Mesenchymal stem cell (in vitro differentiated cells and primary cell): ENCODE data around the gene MRM1.
A peak's percentile ranks its signal among the peaks of the same experiment; 100 is the strongest.

Source experiments
- DNase-seq: peaks from one replicate; pipeline ENCODE4 v3.0.0-alpha.2; 2013
- H2AFZ ChIP-seq: one replicate; pipeline ENCODE4 v1.6.1; 2013; ENCODE audit warnings: low read depth, mild to moderate bottlenecking, control low read depth, inconsistent platforms, low read length, moderate library complexity
- H2AK5ac ChIP-seq: 2 replicates; pipeline ENCODE4 v1.6.1; 2013; ENCODE audit warnings: low read length, moderate library complexity, mild to moderate bottlenecking, inconsistent platforms; ENCODE audit not compliant: severe bottlenecking
- H2BK120ac ChIP-seq: one replicate; pipeline ENCODE4 v1.6.1; 2013; ENCODE audit warnings: low read depth, mild to moderate bottlenecking, inconsistent platforms, low read length, moderate library complexity
- H2BK12ac ChIP-seq, 2 experiments: one replicate each; pipeline ENCODE4 v1.6.1; 2013; ENCODE audit warnings: inconsistent platforms in 2 of 2, low read length in 2 of 2, mild to moderate bottlenecking in 2 of 2, moderate library complexity in 2 of 2, control low read depth in 1 of 2
- H2BK15ac ChIP-seq: one replicate; pipeline ENCODE4 v1.6.1; 2013; ENCODE audit warnings: mild to moderate bottlenecking, low read depth, inconsistent platforms; ENCODE audit not compliant: poor library complexity, severe bottlenecking
- H2BK5ac ChIP-seq: 2 replicates; pipeline ENCODE4 v1.6.1; 2013; ENCODE audit warnings: low read depth, mild to moderate bottlenecking, low read length, control low read depth, inconsistent platforms; ENCODE audit not compliant: poor library complexity, severe bottlenecking
- H3K14ac ChIP-seq, 2 experiments: one replicate each; pipeline ENCODE4 v1.6.1; 2013; ENCODE audit warnings: inconsistent platforms in 2 of 2, low read length in 2 of 2, control low read depth in 1 of 2, mild to moderate bottlenecking in 1 of 2, moderate library complexity in 1 of 2
- H3K18ac ChIP-seq, 2 experiments: one replicate each; pipeline ENCODE4 v1.6.1; 2013; ENCODE audit warnings: inconsistent platforms in 2 of 2, low read length in 2 of 2, control low read depth in 1 of 2, low read depth in 1 of 2, mild to moderate bottlenecking in 1 of 2
- H3K23ac ChIP-seq, 2 experiments: one replicate each; pipeline ENCODE4 v1.6.1; 2013; ENCODE audit warnings: inconsistent platforms in 2 of 2, low read length in 2 of 2, mild to moderate bottlenecking in 2 of 2, moderate library complexity in 2 of 2, control low read depth in 1 of 2
- H3K27ac ChIP-seq: 2 replicates; pipeline ENCODE4 v1.5.1; 2013; ENCODE audit warnings: mild to moderate bottlenecking, moderate library complexity, low read length, control low read depth, inconsistent platforms; ENCODE audit not compliant: poor library complexity, severe bottlenecking
- H3K27me3 ChIP-seq, 2 experiments: 2 replicates each; pipeline versions ENCODE4 v1.6.1 to v1.7.0; 2013; ENCODE audit warnings: low read length in 2 of 2, mild to moderate bottlenecking in 2 of 2, moderate library complexity in 2 of 2, control low read depth in 1 of 2, inconsistent platforms in 1 of 2; ENCODE audit not compliant: control insufficient read depth in 1 of 2, insufficient read depth in 1 of 2
- H3K36me3 ChIP-seq, 2 experiments: 2 replicates each; pipeline versions ENCODE4 v1.6.1 to v1.7.0; 2013; ENCODE audit warnings: low read length in 2 of 2, control low read depth in 1 of 2, inconsistent platforms in 1 of 2, low read depth in 1 of 2, mild to moderate bottlenecking in 1 of 2; ENCODE audit not compliant: insufficient read depth in 2 of 2, control insufficient read depth in 1 of 2
- H3K4ac ChIP-seq, 2 experiments: one replicate each; pipeline ENCODE4 v1.6.1; 2013; ENCODE audit warnings: inconsistent platforms in 2 of 2, low read length in 2 of 2, mild to moderate bottlenecking in 2 of 2, moderate library complexity in 2 of 2, control low read depth in 1 of 2, low read depth in 1 of 2
- H3K4me1 ChIP-seq: 2 replicates; pipeline ENCODE4 v1.6.1; 2013; ENCODE audit warnings: low read depth, low read length, control low read depth; ENCODE audit not compliant: control insufficient read depth, insufficient read depth
- H3K4me2 ChIP-seq: 2 replicates; pipeline ENCODE4 v1.6.1; 2013; ENCODE audit warnings: low read length, mild to moderate bottlenecking, inconsistent platforms; ENCODE audit not compliant: poor library complexity, severe bottlenecking
- H3K4me3 ChIP-seq, 2 experiments: 2 replicates each; pipeline versions ENCODE4 v1.5.1 to v1.7.0; 2013; ENCODE audit warnings: low read length in 2 of 2, mild to moderate bottlenecking in 2 of 2, control low read depth in 1 of 2, low read depth in 1 of 2; ENCODE audit not compliant: insufficient read depth in 1 of 2
- H3K79me1 ChIP-seq: replicated peaks from 2 replicates; pipeline ENCODE4 v1.6.1; 2013; ENCODE audit warnings: mild to moderate bottlenecking, control low read depth, low read length, inconsistent platforms; ENCODE audit not compliant: poor library complexity, severe bottlenecking
- H3K9ac ChIP-seq: 2 replicates; pipeline ENCODE4 v1.7.0; 2013; ENCODE audit warnings: mild to moderate bottlenecking, low read length, moderate library complexity
- H3K9me3 ChIP-seq: 2 replicates; pipeline ENCODE4 v1.7.0; 2013; ENCODE audit warnings: mild to moderate bottlenecking, low read length; ENCODE audit not compliant: control insufficient read depth
- H4K8ac ChIP-seq: one replicate; pipeline ENCODE4 v1.6.1; 2013; ENCODE audit warnings: inconsistent platforms, mild to moderate bottlenecking, low read length, moderate library complexity
- H4K91ac ChIP-seq: one replicate; pipeline ENCODE4 v1.6.1; 2013; ENCODE audit warnings: mild to moderate bottlenecking, low read length, inconsistent platforms
- WGBS: methylation state at CpG from one replicate; pipeline ENCODE4 v1.1.7; 2013; ENCODE audit warnings: mixed read lengths; 5-methylcytosine and 5-hydroxymethylcytosine counted together

Gene MRM1

GRCh38 chr17:36641331-36641876 lies 40.0 kb downstream of the MRM1 start:
- Histone ChIP-seq H4K91ac (no peak overlapping the region), H2AFZ (no peak overlapping the region), H3K23ac (peak overlapping the region in 1 of 2 experiments; percentile 48), H3K27ac (no peak overlapping the region), H2AK5ac (no peak overlapping the region), H2BK5ac (no peak overlapping the region), H3K4me2 (peak overlapping the region; percentile 82), H3K14ac (no peak overlapping the region), H2BK120ac (no peak overlapping the region), H2BK15ac (no peak overlapping the region), H3K79me1 (no peaks in the 10 kb centered on the region), H3K4me1 (peaks cover 12% of the 10 kb centered on the region), H3K9me3 (no peaks in the 10 kb centered on the region), H3K27me3 (peaks cover 98 to 99% of the 10 kb centered on the region in 2 experiments), H3K4me3 (peak overlapping the region; percentile 40 to 72), H4K8ac (no peak overlapping the region), H3K4ac (no peak overlapping the region), H3K36me3 (no peaks in the 10 kb centered on the region), H3K18ac (no peak overlapping the region), H2BK12ac (no peak overlapping the region), H3K9ac (no peak overlapping the region)
- 5% methylated on average over 42 of the region's 43 CpGs for WGBS
- DNase-seq, result no peak

DNA sequence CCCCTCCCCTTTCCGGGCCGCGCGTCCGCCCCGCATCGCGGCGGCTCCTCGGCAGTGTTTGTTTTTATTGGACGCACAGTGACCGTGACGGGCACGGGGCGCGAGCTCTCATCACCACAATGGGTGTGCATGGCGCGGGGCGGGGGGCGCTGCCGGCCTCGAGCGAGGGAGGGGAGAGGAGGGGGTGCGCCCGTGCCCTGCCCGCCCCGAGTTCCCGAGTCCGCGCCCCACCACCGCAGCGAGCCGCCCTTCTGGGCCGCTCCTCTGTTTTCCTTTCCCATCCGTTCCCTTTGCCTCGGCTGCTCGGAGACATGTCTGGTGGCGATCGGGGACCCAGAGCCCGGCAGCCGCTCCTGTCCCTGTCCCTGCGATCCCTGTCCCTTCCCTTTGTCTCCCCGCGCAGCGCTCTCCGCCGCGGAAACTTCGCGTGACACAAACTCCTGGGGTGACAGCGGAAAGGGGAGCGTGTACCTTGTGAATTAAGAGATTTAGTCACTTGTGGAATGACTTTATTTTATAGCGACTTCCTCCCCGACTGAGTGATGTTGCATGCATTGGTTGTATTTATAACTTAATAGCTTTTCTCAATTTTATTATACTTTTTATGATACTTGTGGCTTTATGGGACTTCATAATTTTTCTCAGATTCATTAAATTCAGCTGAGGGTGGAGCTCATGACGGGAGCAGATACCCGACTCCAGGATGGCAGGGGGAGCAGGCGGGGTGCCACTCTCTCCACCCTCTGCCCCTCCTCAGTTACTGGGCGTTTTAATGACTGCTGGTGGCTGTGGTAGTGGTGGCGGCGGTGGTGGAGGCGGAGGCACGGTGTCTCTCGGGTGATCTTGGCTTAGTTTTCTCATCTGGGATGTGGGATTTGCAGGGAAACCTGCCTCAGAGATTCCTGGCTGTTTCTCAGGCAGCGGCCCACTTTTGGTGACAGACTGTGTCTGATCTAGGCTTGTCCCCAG lies 40.8 kb downstream of the MRM1 start:
- no peak overlapping the region for H3K14ac ChIP-seq
- no peak overlapping the region for H2AK5ac ChIP-seq
- H3K36me3 ChIP-seq, result no peaks in the 10 kb centered on the region
- H3K23ac ChIP-seq, result peak overlapping the region in 1 of 2 experiments; percentile 80
- H3K9ac ChIP-seq, result no peak overlapping the region
- no peak overlapping the region for H3K4ac ChIP-seq
- DNase-seq, result no peak
- no peaks in the 10 kb centered on the region for H3K9me3 ChIP-seq
- H3K4me1 ChIP-seq, result peaks cover 12% of the 10 kb centered on the region
- H3K27ac ChIP-seq, result no peak overlapping the region
- H4K91ac ChIP-seq, result no peak overlapping the region
- H3K79me1 ChIP-seq, result no peaks in the 10 kb centered on the region
- no peak overlapping the region for H2AFZ ChIP-seq
- peak overlapping the region; percentile 82 for H3K4me2 ChIP-seq
- no peak overlapping the region for H3K18ac ChIP-seq
- H2BK120ac ChIP-seq, result no peak overlapping the region
- H2BK12ac ChIP-seq, result no peak overlapping the region
- peak overlapping the region; percentile 40 to 72 for H3K4me3 ChIP-seq
- H4K8ac ChIP-seq, result no peak overlapping the region
- no peak overlapping the region for H2BK5ac ChIP-seq
- peak overlapping the region; percentile 63 for H2BK15ac ChIP-seq
- 11% methylated on average over 37 of the region's 64 CpGs for WGBS
- H3K27me3 ChIP-seq, result peaks cover 98 to 99% of the 10 kb centered on the region in 2 experiments

- no peaks in the 10 kb centered on the region for H3K36me3 ChIP-seq
- WGBS, result 60% methylated on average over 3 of the region's 3 CpGs
Measured at GRCh38 chr17:36643086-36643685, 41.8 kb downstream of the MRM1 start.

GRCh38 chr17:36645422-36645821 lies 44.0 kb downstream of the MRM1 start:
- no peak overlapping the region for H2BK15ac ChIP-seq
- no peak overlapping the region for H3K4me2 ChIP-seq
- peaks cover 93 to 95% of the 10 kb centered on the region in 2 experiments for H3K27me3 ChIP-seq
- H2AK5ac ChIP-seq, result no peak overlapping the region
- H2AFZ ChIP-seq, result no peak overlapping the region
- H3K27ac ChIP-seq, result no peak overlapping the region
- no peaks in the 10 kb centered on the region for H3K9me3 ChIP-seq
- no peak overlapping the region for H3K4ac ChIP-seq
- H3K4me3 ChIP-seq, result no peak overlapping the region
- H4K91ac ChIP-seq, result no peak overlapping the region
- H2BK5ac ChIP-seq, result no peak overlapping the region
- H2BK120ac ChIP-seq, result no peak overlapping the region
- H3K18ac ChIP-seq, result no peak overlapping the region
- H3K14ac ChIP-seq, result no peak overlapping the region
- no peak overlapping the region for H4K8ac ChIP-seq
- 47% methylated on average over 2 of the region's 3 CpGs for WGBS
- no peaks in the 10 kb centered on the region for H3K36me3 ChIP-seq
- no peak overlapping the region for H2BK12ac ChIP-seq
- H3K9ac ChIP-seq, result no peak overlapping the region
- no peak overlapping the region for H3K23ac ChIP-seq
- peaks cover 12% of the 10 kb centered on the region for H3K4me1 ChIP-seq
- H3K79me1 ChIP-seq, result no peaks in the 10 kb centered on the region
- DNase-seq, result no peak

More at GRCh38 chr17:36643086-36643685, 41.8 kb downstream of the MRM1 start:
- H2AFZ ChIP-seq, result no peak overlapping the region
- DNase-seq, result no peak
- H3K9ac ChIP-seq, result no peak overlapping the region
- no peak overlapping the region for H4K8ac ChIP-seq
- H3K27me3 ChIP-seq, result peaks cover 96 to 98% of the 10 kb centered on the region in 2 experiments
- no peak overlapping the region for H4K91ac ChIP-seq
- peaks cover 12% of the 10 kb centered on the region for H3K4me1 ChIP-seq
- no peak overlapping the region for H3K27ac ChIP-seq
- no peak overlapping the region for H2BK15ac ChIP-seq
- no peak overlapping the region for H2BK5ac ChIP-seq
- H3K4me2 ChIP-seq, result no peak overlapping the region
- H2AK5ac ChIP-seq, result no peak overlapping the region
- no peak overlapping the region for H2BK120ac ChIP-seq
- no peaks in the 10 kb centered on the region for H3K9me3 ChIP-seq
- H3K23ac ChIP-seq, result no peak overlapping the region
- H3K79me1 ChIP-seq, result no peaks in the 10 kb centered on the region
- no peak overlapping the region for H3K4ac ChIP-seq
- no peak overlapping the region for H3K14ac ChIP-seq
- H3K18ac ChIP-seq, result no peak overlapping the region
- H2BK12ac ChIP-seq, result no peak overlapping the region
- H3K4me3 ChIP-seq, result no peak overlapping the region
